Subcutaneous adipose tissue (tissue), 4 donors: ENCODE measurements around the gene EIF4E. TPM values are rescaled to one million over a fixed set of nuclear protein-coding genes. Genes with fewer than 3 reads are reported as not detected.

ENCODE experiments used
- CTCF ChIP-seq: fragments of 450-650 bp; IDR thresholded peaks from one replicate; pipeline ENCODE4 v1.5.1; 2016; ENCODE audit warnings: low read depth, mild to moderate bottlenecking, control low read depth, antibody characterized with exemption, moderate library complexity
- total RNA-seq, 4 donors: library from RNA; depleted of rRNA; stranded (reverse); fragments of >200 nt; gene quantifications; one replicate each; pipeline ENCODE4 v1.1.0, GENCODE V29; 2016

The EIF4E gene
- total RNA-seq, 4 donors from 2014 or later = 37.1 to 96.4 (median 56.9) TPM

GRCh38 chr4:98864560-98864959 lies 64.4 kb downstream of the EIF4E start:
- TF ChIP-seq CTCF = no peak

GRCh38 chr4:98862371-98862770 lies 66.6 kb downstream of the EIF4E start:
- TF ChIP-seq CTCF = no peak

GRCh38 chr4:98861100-98861884 lies 67.6 kb downstream of the EIF4E start:
- TF ChIP-seq CTCF = no peak

GRCh38 chr4:98851806-98852205 lies 77.1 kb downstream of the EIF4E start:
- TF ChIP-seq CTCF = no peak

- no peak for TF ChIP-seq CTCF
These were observed 78.0 kb downstream of the EIF4E start for GRCh38 chr4:98850937-98851336.

- TF ChIP-seq CTCF = no peak
These were observed 80.5 kb downstream of the EIF4E start for GRCh38 chr4:98848448-98848847.

GRCh38 chr4:98845960-98846359 lies 83.0 kb downstream of the EIF4E start:
- TF ChIP-seq CTCF = no peak
